NCI-H1436 (cell line): Measurements from ENCODE around the gene ESYT1.

Experiments used
- DNase-seq: peaks from one replicate; lab custom pipeline; 2025; lab: John Stamatoyannopoulos, UW

Gene ESYT1

GRCh38 chr12:56127888-56128669, at the start of gene ESYT1:
Gene ESYT1, plus strand, starts transcription at chr12:56128267. Its CDS starts 53 bp downstream, at chr12:56128320.
- DNase-seq: peak; percentile 99

- DNase-seq: no peak
Measured at GRCh38 chr12:56078427-56078826, 49.6 kb upstream of the ESYT1 start.

- peak; percentile 31 for DNase-seq
Measured at GRCh38 chr12:56078931-56079722, 48.9 kb upstream of the ESYT1 start.

GRCh38 chr12:56079723-56080555, 48.1 kb upstream of the ESYT1 start, which contains the start of gene ERBB3:
Gene ERBB3, plus strand, starts transcription at chr12:56080165. Its CDS starts 136 bp downstream, at chr12:56080301.
- peak; percentile 60 for DNase-seq

- no peak for DNase-seq
Measured at GRCh38 chr12:56080556-56081138, 47.4 kb upstream of the ESYT1 start.

GRCh38 chr12:56081393-56082347, 46.4 kb upstream of the ESYT1 start:
- no peak for DNase-seq

- DNase-seq: no peak
Measured at GRCh38 chr12:56082382-56082781, 45.7 kb upstream of the ESYT1 start.

- no peak for DNase-seq
Measured at GRCh38 chr12:56082967-56083366, 45.1 kb upstream of the ESYT1 start.

GRCh38 chr12:56084958-56085543, 43.0 kb upstream of the ESYT1 start:
- no peak for DNase-seq

GRCh38 chr12:56086096-56086495, 42.0 kb upstream of the ESYT1 start:
- no peak for DNase-seq

GRCh38 chr12:56086608-56087007, 41.5 kb upstream of the ESYT1 start:
- DNase-seq: no peak

GRCh38 chr12:56087220-56087619, 40.8 kb upstream of the ESYT1 start:
- no peak for DNase-seq

- DNase-seq: no peak
Measured at GRCh38 chr12:56097738-56098137, 30.3 kb upstream of the ESYT1 start.

- no peak for DNase-seq
Measured at GRCh38 chr12:56098592-56098991, 29.5 kb upstream of the ESYT1 start.

GRCh38 chr12:56099787-56100186, 28.3 kb upstream of the ESYT1 start:
- no peak for DNase-seq

GRCh38 chr12:56101045-56101444, 27.0 kb upstream of the ESYT1 start:
- no peak for DNase-seq

- DNase-seq: no peak
Measured at GRCh38 chr12:56102683-56103065, 25.4 kb upstream of the ESYT1 start.

- DNase-seq: no peak
Measured at GRCh38 chr12:56103066-56103711, 24.9 kb upstream of the ESYT1 start.

GRCh38 chr12:56103823-56104108, 24.3 kb upstream of the ESYT1 start:
- no peak for DNase-seq
